Urinary bladder (tissue), 4 donors: ENCODE results near the gene AKAP17A. TPM values are rescaled to one million over a fixed set of nuclear protein-coding genes. Genes with fewer than 3 reads are reported as not detected.

Experiments used
- DNase-seq: peaks from one replicate; pipeline ENCODE4 v3.0.0-alpha.2; 2015; ENCODE audit errors: extremely low spot score
- H3K27ac ChIP-seq: one replicate; pipeline ENCODE4 v1.5.1; 2013; ENCODE audit warnings: low read depth, mild to moderate bottlenecking, moderate library complexity
- H3K36me3 ChIP-seq: one replicate; pipeline ENCODE4 v1.6.1; 2013; ENCODE audit warnings: mild to moderate bottlenecking, moderate library complexity; ENCODE audit not compliant: insufficient read depth
- H3K4me1 ChIP-seq: one replicate; pipeline ENCODE4 v1.6.1; 2013; ENCODE audit warnings: mild to moderate bottlenecking, moderate library complexity; ENCODE audit not compliant: insufficient read depth
- H3K4me3 ChIP-seq: one replicate; pipeline ENCODE4 v1.5.1; 2013; ENCODE audit warnings: low read depth, low read length
- WGBS: extraction: QIAGEN DNeasy Blood & Tissue Kit; methylation state at CpG from one replicate; pipeline ENCODE4 v1.1.7; 2013; 5-methylcytosine and 5-hydroxymethylcytosine counted together
- polyA plus RNA-seq: library from polyadenylated mRNA; stranded (reverse); fragments of 200-250 nt; gene quantifications from one replicate; pipeline ENCODE4 v1.2.3, GENCODE V29; 2013
- total RNA-seq: library from RNA; depleted of rRNA; stranded (reverse); fragments of >200 nt; gene quantifications from one replicate; pipeline ENCODE4 v1.2.3, GENCODE V29; 2014
- donor health status: healthy with polysubstance abuse.
- donor health status: healthy.

Gene AKAP17A
- total and polyA plus RNA-seq, 2 donors = 19.1 to 39.1 TPM

DNA sequence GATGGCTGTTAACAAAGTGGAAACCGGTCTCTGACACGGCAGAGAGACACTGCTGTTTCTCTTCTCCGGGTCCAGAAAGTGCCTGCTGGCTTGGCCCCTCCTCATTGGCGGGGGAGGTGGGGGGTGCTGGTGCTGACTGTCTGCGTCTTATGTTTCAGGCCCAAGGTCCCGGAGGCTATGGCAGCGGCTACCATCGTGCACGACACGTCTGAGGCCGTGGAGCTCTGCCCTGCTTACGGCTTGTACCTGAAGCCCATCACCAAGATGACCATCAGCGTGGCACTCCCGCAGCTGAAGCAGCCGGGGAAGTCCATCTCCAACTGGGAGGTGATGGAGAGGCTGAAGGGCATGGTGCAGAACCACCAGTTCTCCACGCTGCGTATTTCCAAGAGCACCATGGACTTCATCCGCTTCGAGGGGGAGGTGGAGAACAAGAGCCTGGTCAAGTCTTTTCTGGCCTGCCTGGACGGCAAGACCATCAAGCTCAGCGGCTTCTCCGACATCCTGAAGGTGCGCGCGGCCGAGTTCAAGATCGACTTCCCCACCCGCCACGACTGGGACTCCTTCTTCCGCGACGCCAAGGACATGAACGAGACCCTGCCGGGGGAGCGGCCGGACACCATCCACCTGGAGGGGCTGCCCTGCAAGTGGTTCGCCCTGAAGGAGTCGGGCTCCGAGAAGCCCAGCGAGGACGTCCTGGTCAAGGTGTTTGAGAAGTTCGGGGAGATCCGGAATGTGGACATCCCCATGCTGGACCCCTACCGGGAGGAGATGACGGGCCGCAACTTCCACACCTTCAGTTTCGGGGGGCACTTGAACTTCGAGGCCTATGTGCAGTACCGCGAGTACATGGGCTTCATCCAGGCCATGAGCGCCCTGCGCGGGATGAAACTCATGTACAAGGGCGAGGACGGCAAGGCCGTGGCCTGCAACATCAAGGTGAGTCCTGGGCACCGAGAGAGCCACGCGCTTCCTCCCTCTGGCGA is 2.2 kb downstream of the AKAP17A start:
- DNase-seq = no peak
- Histone ChIP-seq H3K27ac (no peak overlapping the region), H3K4me1 (peaks cover 2% of the 10 kb centered on the region), H3K4me3 (no peak overlapping the region), H3K36me3 (peaks cover 3% of the 10 kb centered on the region)
- WGBS = 84% methylated on average over 60 of the region's 60 CpGs

- no peak for DNase-seq
- H3K36me3 ChIP-seq = peaks cover 16% of the 10 kb centered on the region
- WGBS = 93% methylated on average over 17 of the region's 17 CpGs
Observed at GRCh38 chrX:1595711-1596060, 4.3 kb downstream of the AKAP17A start.

DNA sequence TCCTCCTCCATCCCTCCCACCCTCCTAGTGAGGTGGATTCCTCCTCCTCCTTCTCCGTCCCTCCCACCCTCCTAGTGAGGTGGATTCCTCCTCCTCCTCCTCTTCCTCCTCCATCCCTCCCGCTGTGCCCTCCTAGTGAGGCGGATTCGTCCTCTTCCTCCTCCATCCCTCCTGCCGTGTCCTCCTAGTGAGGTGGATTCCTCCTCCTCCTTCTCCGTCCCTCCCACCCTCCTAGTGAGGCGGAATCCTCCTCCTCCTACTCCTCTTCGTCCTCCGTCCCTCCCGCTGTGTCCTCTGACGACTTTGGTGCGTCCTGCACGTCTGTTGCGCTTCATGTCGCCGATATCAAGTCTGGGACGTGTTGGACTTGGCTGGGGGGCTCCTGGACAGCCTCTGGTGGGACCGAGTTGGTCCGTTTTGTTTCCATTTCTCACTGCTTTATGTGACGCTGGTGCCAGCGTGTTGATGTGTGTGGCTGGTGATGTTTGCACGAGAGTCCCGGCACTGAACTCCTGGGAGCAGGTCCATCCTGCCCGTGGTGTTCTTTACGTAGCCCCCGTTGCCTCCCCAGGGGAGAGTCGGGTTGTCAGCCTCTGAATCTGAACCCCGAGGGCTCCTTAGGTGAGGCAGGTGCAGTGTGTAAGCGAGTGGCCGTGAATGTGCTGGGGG is 5.4 kb downstream of the AKAP17A start:
- Histone ChIP-seq H3K4me3 (no peak overlapping the region), H3K4me1 (peaks cover 2% of the 10 kb centered on the region), H3K36me3 (peaks cover 21% of the 10 kb centered on the region), H3K27ac (no peak overlapping the region)
- WGBS = 87% methylated on average over 30 of the region's 30 CpGs
- DNase-seq = no peak

More at GRCh38 chrX:1595711-1596060, 4.3 kb downstream of the AKAP17A start:
- Histone ChIP-seq H3K4me1 (peaks cover 2% of the 10 kb centered on the region), H3K27ac (no peak overlapping the region), H3K4me3 (no peak overlapping the region)

GRCh38 chrX:1597345-1598020 is 6.1 kb downstream of the AKAP17A start:
- Histone ChIP-seq H3K36me3 (peaks cover 24% of the 10 kb centered on the region), H3K4me1 (peaks cover 2% of the 10 kb centered on the region), H3K27ac (no peak overlapping the region), H3K4me3 (no peak overlapping the region)
- no peak for DNase-seq
- WGBS = 91% methylated on average over 25 of the region's 25 CpGs

GRCh38 chrX:1598021-1598875 is 6.8 kb downstream of the AKAP17A start:
- DNase-seq = no peak
- no peaks in the 10 kb centered on the region for H3K4me1 ChIP-seq
- peaks cover 24% of the 10 kb centered on the region for H3K36me3 ChIP-seq
- 86% methylated on average over 50 of the region's 50 CpGs for WGBS
- no peak overlapping the region for H3K4me3 ChIP-seq
- H3K27ac ChIP-seq = no peak overlapping the region

- WGBS = 91% methylated on average over 57 of the region's 57 CpGs
- DNase-seq = no peak
- no peak overlapping the region for H3K4me3 ChIP-seq
- H3K36me3 ChIP-seq = peaks cover 24% of the 10 kb centered on the region
- no peak overlapping the region for H3K27ac ChIP-seq
- H3K4me1 ChIP-seq = no peaks in the 10 kb centered on the region
Observed at GRCh38 chrX:1598876-1599790, 7.7 kb downstream of the AKAP17A start.

- no peak overlapping the region for H3K4me3 ChIP-seq
- no peak overlapping the region for H3K27ac ChIP-seq
- H3K36me3 ChIP-seq = peaks cover 24% of the 10 kb centered on the region
- no peaks in the 10 kb centered on the region for H3K4me1 ChIP-seq
- DNase-seq = no peak
- 96% methylated on average over 36 of the region's 36 CpGs for WGBS
Observed at GRCh38 chrX:1599791-1600405, 8.5 kb downstream of the AKAP17A start.

DNA sequence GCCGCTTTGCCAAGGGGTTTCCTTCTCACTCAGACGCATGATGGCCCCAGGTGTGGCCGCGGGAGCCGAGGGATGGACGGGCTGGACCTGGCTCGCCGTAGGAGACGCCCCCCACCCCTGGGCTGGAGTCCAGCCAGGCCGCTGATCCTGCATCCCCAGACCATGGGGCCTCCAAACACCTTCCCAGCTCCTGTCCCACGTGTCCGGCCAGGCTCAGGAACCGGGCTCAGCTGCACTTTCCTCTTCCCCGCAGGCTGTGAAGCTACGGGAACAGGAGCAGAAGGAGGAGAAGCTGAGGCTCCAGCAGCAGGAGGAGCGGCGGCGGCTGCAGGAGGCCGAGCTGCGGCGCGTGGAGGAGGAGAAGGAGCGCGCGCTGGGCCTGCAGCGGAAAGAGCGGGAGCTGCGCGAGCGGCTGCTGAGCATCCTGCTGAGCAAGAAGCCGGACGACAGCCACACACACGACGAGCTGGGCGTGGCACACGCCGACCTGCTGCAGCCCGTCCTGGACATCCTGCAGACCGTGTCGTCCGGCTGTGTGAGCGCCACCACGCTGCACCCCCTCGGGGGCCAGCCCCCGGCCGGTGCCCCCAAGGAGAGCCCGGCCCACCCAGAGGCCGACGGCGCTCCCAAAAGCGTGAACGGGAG is 9.1 kb downstream of the AKAP17A start:
- Histone ChIP-seq H3K27ac (no peak overlapping the region), H3K36me3 (peaks cover 24% of the 10 kb centered on the region), H3K4me1 (no peaks in the 10 kb centered on the region), H3K4me3 (no peak overlapping the region)
- WGBS = 97% methylated on average over 52 of the region's 52 CpGs
- no peak for DNase-seq

GRCh38 chrX:1601051-1601767 is 9.8 kb downstream of the AKAP17A start:
- H3K4me1 ChIP-seq = no peaks in the 10 kb centered on the region
- no peak overlapping the region for H3K27ac ChIP-seq
- no peak for DNase-seq
- no peak overlapping the region for H3K4me3 ChIP-seq
- peaks cover 24% of the 10 kb centered on the region for H3K36me3 ChIP-seq
- WGBS = 98% methylated on average over 58 of the region's 58 CpGs

DNA sequence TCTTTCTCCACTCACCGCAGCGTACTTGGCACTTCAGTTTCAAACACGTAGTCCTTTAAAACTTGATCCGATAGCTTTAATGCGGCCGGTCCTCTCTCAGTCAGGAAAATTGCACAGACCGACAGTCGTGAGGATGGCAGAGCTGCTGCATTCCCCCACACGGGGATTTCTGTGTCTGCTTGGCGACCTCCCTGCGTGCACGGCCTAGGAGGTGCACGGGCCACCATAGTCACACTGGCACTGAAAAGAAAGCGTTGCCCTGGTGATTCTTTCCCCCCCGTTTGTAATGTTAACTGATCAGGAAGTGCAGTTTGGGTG is 10.3 kb downstream of the AKAP17A start:
- WGBS = 94% methylated on average over 15 of the region's 15 CpGs
- Histone ChIP-seq H3K27ac (no peak overlapping the region), H3K4me3 (no peak overlapping the region), H3K36me3 (peaks cover 24% of the 10 kb centered on the region), H3K4me1 (no peaks in the 10 kb centered on the region)
- no peak for DNase-seq

DNA sequence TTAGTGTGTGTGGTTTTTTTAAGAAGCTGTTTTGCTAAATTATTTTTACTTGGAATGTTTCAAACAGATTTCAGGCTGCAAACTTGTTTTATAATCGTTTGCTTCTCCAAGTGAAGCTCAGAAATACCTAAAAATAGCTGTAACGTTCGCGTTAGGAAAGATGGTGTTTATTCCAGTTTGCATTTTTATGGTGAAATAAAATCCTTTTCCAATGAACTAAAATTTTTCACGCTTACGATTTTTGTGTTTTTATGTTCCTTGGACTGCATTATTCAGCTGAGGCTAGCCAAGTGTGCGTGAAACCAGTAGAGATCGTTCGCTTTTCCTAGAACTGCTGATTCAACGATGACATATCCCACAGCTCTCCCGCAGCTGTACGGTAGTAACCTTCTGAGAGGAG is 10.9 kb downstream of the AKAP17A start:
- 97% methylated on average over 12 of the region's 12 CpGs for WGBS
- peaks cover 24% of the 10 kb centered on the region for H3K36me3 ChIP-seq
- H3K4me3 ChIP-seq = no peak overlapping the region
- H3K27ac ChIP-seq = no peak overlapping the region
- DNase-seq = no peak
- H3K4me1 ChIP-seq = no peaks in the 10 kb centered on the region
